GM19240 (cell line): ENCODE measurements around the gene METTL1.
"Not testable (repeated sequence)": the region's sequence is repeated elsewhere in the genome, so short reads cannot be mapped to it uniquely, and the experiment has no call there.

Source experiments
- DNase-seq: peaks from one replicate; pipeline ENCODE4 v3.0.0; 2011; ENCODE audit warnings: low spot score; ENCODE audit not compliant: insufficient read length

The METTL1 gene

DNA sequence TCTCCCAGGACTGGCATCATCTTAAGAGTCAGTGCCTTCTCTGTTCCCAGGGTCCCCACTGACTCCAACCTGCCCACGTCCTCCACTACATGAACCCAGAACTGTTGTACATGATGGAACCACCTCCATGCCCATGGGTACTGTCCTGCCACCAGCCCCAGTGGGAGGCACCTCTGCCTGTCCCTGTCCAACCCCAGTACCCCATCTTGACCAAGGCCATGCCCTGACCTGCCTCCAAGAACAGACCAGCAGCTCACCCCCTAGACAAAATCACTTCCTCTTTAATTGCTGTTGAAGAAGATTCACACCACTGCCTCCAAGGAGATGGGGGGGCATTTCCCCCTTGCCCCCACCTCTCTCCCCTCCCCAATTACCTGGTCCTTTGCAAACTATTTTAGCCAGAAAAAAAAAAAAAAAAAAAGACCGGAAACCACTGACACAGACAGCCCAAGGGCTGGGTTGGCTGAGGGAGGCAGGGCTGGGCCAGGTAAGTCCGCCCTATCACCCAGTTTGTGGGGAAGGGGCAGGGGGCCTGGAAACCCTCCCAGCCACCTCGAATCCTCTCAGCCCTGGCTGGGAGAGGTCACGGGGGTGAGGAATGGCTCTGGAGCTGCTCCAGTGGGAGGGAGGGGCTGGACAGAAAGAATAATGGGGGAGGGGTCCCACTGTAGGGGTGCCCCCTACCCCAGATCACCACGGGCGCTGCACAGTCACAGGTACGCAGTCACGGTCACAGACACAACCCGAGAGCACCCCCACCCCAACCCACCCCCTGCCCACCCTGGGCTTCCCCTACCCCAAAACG, 46.8 kb downstream of the METTL1 start:
- DNase-seq = no peak

GRCh38 chr12:57724003-57724935, 47.6 kb downstream of the METTL1 start:
- no peak for DNase-seq

- DNase-seq = no peak
These were observed 48.3 kb downstream of the METTL1 start for GRCh38 chr12:57723630-57723962.

DNA sequence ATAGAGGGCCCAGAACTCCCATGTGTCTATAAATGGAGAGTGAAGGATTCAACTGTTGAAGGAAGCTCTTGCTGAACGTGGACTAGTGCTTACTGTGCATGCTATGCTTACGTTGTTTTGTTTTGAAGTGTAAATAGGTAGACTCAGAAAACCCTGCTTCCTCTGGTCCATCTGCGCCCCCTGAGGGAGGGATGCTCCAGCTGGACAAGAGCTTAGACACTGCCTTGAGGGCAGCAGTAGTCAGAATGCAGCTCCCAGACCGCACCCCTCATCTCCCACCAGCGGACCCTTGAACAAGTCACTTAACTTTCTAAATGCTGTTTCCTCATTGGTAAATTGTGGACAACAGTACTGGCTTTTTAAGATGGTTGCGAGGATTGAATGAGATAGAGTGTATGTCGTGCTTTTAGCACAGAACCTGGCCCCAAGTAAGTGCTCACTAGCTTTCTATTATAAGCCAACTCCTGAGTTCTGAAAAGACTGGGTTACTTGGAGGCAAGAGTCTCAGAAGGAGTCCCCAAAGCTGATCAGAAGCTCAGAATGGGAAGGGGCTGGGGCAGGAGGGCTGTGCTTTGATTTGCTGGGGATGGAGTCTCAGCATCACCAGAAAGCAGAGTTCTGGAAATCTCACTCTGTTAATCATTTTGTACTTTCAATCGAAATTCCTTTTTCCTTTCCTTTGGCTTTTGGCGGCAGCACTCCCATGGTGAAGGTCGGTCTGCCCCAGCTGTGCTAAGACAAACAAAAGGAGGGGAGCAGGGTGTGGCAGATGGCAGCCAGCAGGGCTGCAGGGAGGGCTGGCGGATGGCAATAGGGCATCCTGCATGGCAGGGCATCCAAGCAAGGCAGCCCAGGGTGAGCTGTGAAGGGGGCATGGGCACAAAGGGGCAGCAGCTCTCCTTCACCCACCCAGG, 48.9 kb downstream of the METTL1 start:
- DNase-seq = no peak

GRCh38 chr12:57721846-57722608, 49.9 kb downstream of the METTL1 start:
- not testable (repeated sequence) for DNase-seq

DNA sequence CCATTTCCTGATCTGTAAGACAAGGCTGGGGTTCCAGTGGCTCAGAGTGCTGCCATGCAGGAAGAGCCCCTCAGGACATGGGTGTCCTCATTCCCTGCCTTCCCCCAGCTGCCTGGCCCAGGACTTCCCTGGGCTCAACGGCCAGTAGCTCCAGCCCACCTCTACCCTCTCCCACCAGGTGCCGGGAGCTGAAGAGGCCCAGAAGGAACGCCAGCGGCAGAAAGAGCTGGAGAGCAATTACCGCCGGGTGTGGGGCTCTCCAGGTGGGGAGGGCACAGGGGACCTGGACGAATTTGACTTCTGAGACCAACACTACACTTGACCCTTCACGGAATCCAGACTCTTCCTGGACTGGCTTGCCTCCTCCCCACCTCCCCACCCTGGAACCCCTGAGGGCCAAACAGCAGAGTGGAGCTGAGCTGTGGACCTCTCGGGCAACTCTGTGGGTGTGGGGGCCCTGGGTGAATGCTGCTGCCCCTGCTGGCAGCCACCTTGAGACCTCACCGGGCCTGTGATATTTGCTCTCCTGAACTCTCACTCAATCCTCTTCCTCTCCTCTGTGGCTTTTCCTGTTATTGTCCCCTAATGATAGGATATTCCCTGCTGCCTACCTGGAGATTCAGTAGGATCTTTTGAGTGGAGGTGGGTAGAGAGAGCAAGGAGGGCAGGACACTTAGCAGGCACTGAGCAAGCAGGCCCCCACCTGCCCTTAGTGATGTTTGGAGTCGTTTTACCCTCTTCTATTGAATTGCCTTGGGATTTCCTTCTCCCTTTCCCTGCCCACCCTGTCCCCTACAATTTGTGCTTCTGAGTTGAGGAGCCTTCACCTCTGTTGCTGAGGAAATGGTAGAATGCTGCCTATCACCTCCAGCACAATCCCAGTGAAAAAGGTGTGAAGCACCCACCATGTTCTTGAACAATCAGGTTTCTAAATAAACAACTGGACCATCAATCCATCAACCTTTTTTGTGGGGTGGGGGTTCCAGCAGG, 51.0 kb downstream of the METTL1 start:
- DNase-seq = no peak

DNA sequence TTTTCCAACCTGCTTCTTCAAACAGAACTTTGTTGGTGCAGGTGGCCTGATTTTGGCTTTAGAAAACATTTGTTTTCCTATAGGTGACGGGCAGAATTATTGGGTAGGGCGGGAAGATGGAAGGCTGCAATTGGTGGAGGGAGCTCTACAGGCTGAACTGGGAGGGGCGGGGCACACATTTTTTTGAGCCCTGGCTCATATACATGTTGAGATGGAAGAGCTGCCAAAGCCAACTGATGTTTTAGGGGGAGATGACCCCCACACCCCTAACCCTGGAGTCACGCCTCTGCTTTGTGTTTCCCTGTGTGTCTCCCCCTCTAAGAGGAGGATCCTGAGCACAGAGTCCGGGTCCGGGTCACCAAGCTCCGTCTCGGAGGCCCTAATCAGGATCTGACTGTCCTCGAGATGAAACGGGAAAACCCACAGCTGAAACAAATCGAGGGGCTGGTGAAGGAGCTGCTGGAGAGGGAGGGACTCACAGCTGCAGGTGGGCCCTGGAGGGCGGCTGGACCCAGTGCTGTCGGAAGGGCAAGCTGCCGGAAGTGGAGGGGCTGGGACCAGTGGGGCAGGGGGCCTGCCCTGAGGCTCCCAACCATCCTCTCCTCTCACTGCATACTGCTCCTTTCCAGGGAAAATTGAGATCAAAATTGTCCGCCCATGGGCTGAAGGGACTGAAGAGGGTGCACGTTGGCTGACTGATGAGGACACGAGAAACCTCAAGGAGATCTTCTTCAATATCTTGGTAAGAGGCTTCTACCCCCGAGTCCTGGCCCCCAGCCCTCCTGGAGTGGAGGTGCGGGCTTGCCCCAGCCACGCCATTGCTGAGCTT, 51.9 kb downstream of the METTL1 start:
- no peak for DNase-seq

DNA sequence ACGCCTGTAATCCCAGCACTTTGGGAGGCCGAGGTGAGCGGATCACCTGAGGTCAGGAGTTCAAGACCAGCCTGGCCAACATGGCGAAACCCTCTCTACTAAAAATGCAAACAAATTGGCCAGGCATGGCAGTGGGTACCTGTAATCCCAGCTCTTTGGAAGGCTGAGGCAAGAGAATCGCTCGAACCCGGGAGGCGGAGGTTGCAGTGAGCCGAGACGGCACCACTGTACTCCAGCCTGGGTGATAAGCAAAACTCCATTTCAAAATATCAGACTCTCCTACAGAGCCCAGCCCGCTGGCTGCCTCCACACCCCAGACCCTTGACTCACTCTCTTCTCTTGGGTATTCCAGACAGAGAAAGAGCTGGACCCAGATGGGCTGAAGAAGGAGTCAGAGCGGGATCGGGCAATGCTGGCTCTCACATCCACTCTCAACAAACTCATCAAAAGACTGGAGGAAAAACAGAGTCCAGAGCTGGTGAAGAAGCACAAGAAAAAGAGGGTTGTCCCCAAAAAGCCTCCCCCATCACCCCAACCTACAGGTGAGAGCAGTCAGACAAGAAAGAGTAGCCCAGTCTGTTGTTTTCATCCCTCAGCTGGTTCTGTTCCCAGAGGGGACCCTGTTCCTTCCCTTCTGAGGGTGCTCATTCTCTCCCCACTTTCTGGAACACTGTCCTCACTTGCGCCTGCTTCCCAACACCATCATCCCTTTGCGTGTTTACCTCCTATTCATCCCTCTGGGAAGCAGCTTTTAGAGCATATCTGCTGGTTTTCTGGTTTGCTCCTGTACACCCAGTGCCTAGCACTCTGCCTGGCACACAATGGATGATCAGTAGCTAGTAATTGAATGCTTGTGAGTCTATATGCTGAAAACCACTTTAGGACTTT, 53.0 kb downstream of the METTL1 start:
- DNase-seq = no peak
